Measurements from ENCODE around the gene VPS26A. TPM values are rescaled to one million over a fixed set of nuclear protein-coding genes. Genes with fewer than 3 reads are reported as not detected.

VPS26A gene
- total and polyA plus RNA-seq, 2 experiments from 2014 or later, result 29.0 to 41.6 TPM

- Mint-ChIP-seq H3K27me3 (ENCODE audit: insufficient read depth, low read depth, poor library complexity) (no peaks in the 10 kb centered on the region), H3K4me3 (no peak overlapping the region), H3K36me3 (ENCODE audit: low read depth) (no peaks in the 10 kb centered on the region), H3K4me1 (peaks cover 2% of the 10 kb centered on the region; the same call in 1 of the 3 replicates), H3K27ac (no peak overlapping the region), H3K9me3 (no peaks in the 10 kb centered on the region)
- no peaks in the 10 kb centered on the region for H3K36me3 ChIP-seq (ENCODE audit: insufficient read depth)
- no peak overlapping the region for H3K27ac ChIP-seq (ENCODE audit: low read depth)
- no peaks in the 10 kb centered on the region for H3K27me3 ChIP-seq (ENCODE audit: insufficient read depth)
- no peaks in the 10 kb centered on the region for H3F3A ChIP-seq (replicated peaks; ENCODE audit: low read depth)
- TF ChIP-seq REST (IDR thresholded peaks at IDR 0.05; ENCODE audit: unreplicated experiment) (no peak), NANOG (IDR thresholded peaks at IDR 0.05; ENCODE audit: borderline replicate concordance) (no peak), EZH2 (IDR thresholded peaks at IDR 0.05; ENCODE audit: low read depth, unreplicated experiment) (no peak), ZNF331 (CRISPR knock-in tag; IDR thresholded peaks at IDR 0.05; ENCODE audit: low read depth) (no peak), JUNB (IDR thresholded peaks at IDR 0.05; ENCODE audit: unreplicated experiment) (no peak), ZNF462 (CRISPR knock-in tag; IDR thresholded peaks at IDR 0.05) (no peak), POLR2AphosphoS5 (IDR thresholded peaks at IDR 0.05; ENCODE audit: low read depth) (no peak), EZH2phosphoT487 (IDR thresholded peaks at IDR 0.05; ENCODE audit: unreplicated experiment) (no peak), ZNF114 (CRISPR knock-in tag; IDR thresholded peaks at IDR 0.05) (no peak), CTCF (conservative IDR thresholded peaks at IDR 0.05; ENCODE audit: low read depth in 2 of 2) (no peak), STAT1 (IDR thresholded peaks at IDR 0.05; ENCODE audit: unreplicated experiment) (no peak), CREB1 (CRISPR knock-in tag; IDR thresholded peaks at IDR 0.05; ENCODE audit: low read depth) (no peak), ETS1 (IDR thresholded peaks at IDR 0.05) (no peak)
- no peak overlapping the region for H3K4me2 ChIP-seq
- ATAC-seq (no peak), DNase-seq (ENCODE audit: low spot score) (no peak)
- H3K4me1 ChIP-seq (ENCODE audit: insufficient read depth), result no peaks in the 10 kb centered on the region
- H2AFZ ChIP-seq, result peak overlapping the region; percentile 85; the same call in 1 of the 2 replicates
- no peaks in the 10 kb centered on the region for H3K79me2 ChIP-seq (replicated peaks; ENCODE audit: insufficient read depth)
- no peak overlapping the region for H3K4me3 ChIP-seq
- no peaks in the 10 kb centered on the region for H3K9me2 ChIP-seq (ENCODE audit: insufficient read depth)
- no peaks in the 10 kb centered on the region for H4K20me1 ChIP-seq (replicated peaks; ENCODE audit: insufficient read depth)
These were observed 91.6 kb downstream of the VPS26A start for GRCh38 chr10:69215405-69216171.

All from GM23338 (cell line).